Activated CD8-positive, alpha-beta T cell treated with anti-CD3 and anti-CD28 coated beads for 36 hours (primary cell): Measurements from ENCODE around the gene KIF1C. TPM values are rescaled to one million over a fixed set of nuclear protein-coding genes. Genes with fewer than 3 reads are reported as not detected.

ENCODE experiments used
- ATAC-seq: fragments of 200-7000 bp; cut with Tn5 transposase; one replicate; pipeline ENCODE4 v1.10.0; 2021; ENCODE audit warnings: mild to moderate bottlenecking, moderate library complexity
- CTCF ChIA-PET: fragments of 350-600 bp; sonication (Branson Sonifier 250); formaldehyde crosslinking; loops from one replicate; lab custom pipeline; 2021; ENCODE audit warnings: antibody characterized with exemption; lab: Charles Lee
- POLR2A ChIA-PET: fragments of 350-600 bp; sonication (Branson Sonifier 250); formaldehyde crosslinking; loops from one replicate; lab custom pipeline; 2021; ENCODE audit warnings: antibody characterized with exemption; lab: Charles Lee
- DNase-seq: peaks from one replicate; pipeline ENCODE4 v3.0.0-alpha.2; 2020
- H3K27ac Mint-ChIP-seq: one replicate; pipeline ENCODE4 v1.8.0; 2021; ENCODE audit warnings: mild to moderate bottlenecking, mixed read lengths
- H3K27me3 Mint-ChIP-seq: one replicate; pipeline ENCODE4 v1.8.0; 2021; ENCODE audit warnings: mixed read lengths
- H3K36me3 Mint-ChIP-seq: one replicate; pipeline ENCODE4 v1.8.0; 2021; ENCODE audit warnings: low read depth, mixed read lengths
- H3K4me1 Mint-ChIP-seq: one replicate; pipeline ENCODE4 v1.8.0; 2021; ENCODE audit warnings: low read depth, mixed read lengths
- H3K4me3 Mint-ChIP-seq: one replicate; pipeline ENCODE4 v1.8.0; 2021; ENCODE audit warnings: mild to moderate bottlenecking, moderate library complexity, mixed read lengths
- H3K9me3 Mint-ChIP-seq: one replicate; pipeline ENCODE4 v1.8.0; 2021; ENCODE audit warnings: mixed read lengths
- CTCF ChIP-seq: fragments of 200-600 bp; IDR thresholded peaks from one replicate; pipeline ENCODE4 v1.8.0; 2022; ENCODE audit warnings: antibody characterized with exemption, mild to moderate bottlenecking
- intact Hi-C: fragments of 100-400 bp; cut with micrococcal nuclease; formaldehyde crosslinking; loops from one replicate; pipeline ENCODE4 v1.10.0; 2022
- total RNA-seq, 2 experiments: library from RNA; stranded (reverse); gene quantifications; one replicate each; pipeline ENCODE4 v1.2.3, GENCODE V29; 2021

The KIF1C gene
- total RNA-seq, 2 experiments from 2014 or later = 35.7 to 37.4 TPM

- intact Hi-C loops = no loop called here
- no peak overlapping the region for H3K4me3 Mint-ChIP-seq
- peaks cover 35% of the 10 kb centered on the region for H3K36me3 Mint-ChIP-seq
- no peaks in the 10 kb centered on the region for H3K9me3 Mint-ChIP-seq
- no peaks in the 10 kb centered on the region for H3K27me3 Mint-ChIP-seq
- DNase-seq (no peak), ATAC-seq (no peak)
- POLR2A ChIA-PET = interaction anchor here (0.7 to 0.9 kb wide), 2 partner anchors 14 to 15 kb away, joined by 3 to 4 read pairs; no protein-coding TSS in a partner anchor
- TF ChIP-seq CTCF = no peak
- H3K4me1 Mint-ChIP-seq = peaks cover 9% of the 10 kb centered on the region
- no peak overlapping the region for H3K27ac Mint-ChIP-seq
- CTCF ChIA-PET = no interaction called here
Observed at GRCh38 chr17:5002121-5002788, 4.5 kb downstream of the KIF1C start.

GRCh38 chr17:5003214-5003867 is 5.6 kb downstream of the KIF1C start:
- H3K36me3 Mint-ChIP-seq = peaks cover 42% of the 10 kb centered on the region
- ATAC-seq = no peak
- CTCF ChIA-PET = no interaction called here

GRCh38 chr17:5011928-5012327 is 14.2 kb downstream of the KIF1C start:
- ATAC-seq (peak; percentile 90), DNase-seq (peak; percentile 57)
- H3K27me3 Mint-ChIP-seq = no peaks in the 10 kb centered on the region
- intact Hi-C loops = no loop called here
- ChIA-PET POLR2A (interaction anchor here (1.5 kb wide), 1 partner anchor 36 kb away, joined by 3 read pairs; no protein-coding TSS in a partner anchor), CTCF (interaction anchor here (1.3 kb wide), 1 partner anchor 14 kb away, joined by 3 read pairs; the partner anchor contains the start of gene KIF1C)
- H3K4me1 Mint-ChIP-seq = peaks cover 11% of the 10 kb centered on the region
- peak overlapping the region; percentile 49 for H3K27ac Mint-ChIP-seq
- H3K4me3 Mint-ChIP-seq = no peak overlapping the region
- no peak for TF ChIP-seq CTCF
- H3K9me3 Mint-ChIP-seq = no peaks in the 10 kb centered on the region
- H3K36me3 Mint-ChIP-seq = peaks cover 25% of the 10 kb centered on the region

More at GRCh38 chr17:5003214-5003867, 5.6 kb downstream of the KIF1C start:
- no peak for DNase-seq
- peaks cover 9% of the 10 kb centered on the region for H3K4me1 Mint-ChIP-seq
- no peak overlapping the region for H3K4me3 Mint-ChIP-seq
- no peaks in the 10 kb centered on the region for H3K27me3 Mint-ChIP-seq
- intact Hi-C loops = no loop called here
- POLR2A ChIA-PET = no interaction called here
- no peak overlapping the region for H3K27ac Mint-ChIP-seq
- H3K9me3 Mint-ChIP-seq = no peaks in the 10 kb centered on the region
- no peak for TF ChIP-seq CTCF

- DNase-seq = no peak
- Mint-ChIP-seq H3K9me3 (no peaks in the 10 kb centered on the region), H3K27me3 (no peaks in the 10 kb centered on the region), H3K4me1 (peaks cover 19% of the 10 kb centered on the region), H3K36me3 (peaks cover 20% of the 10 kb centered on the region), H3K27ac (no peak overlapping the region), H3K4me3 (no peak overlapping the region)
- CTCF ChIA-PET = no interaction called here
- intact Hi-C loops = no loop called here
- POLR2A ChIA-PET = no interaction called here
- no peak for TF ChIP-seq CTCF
- ATAC-seq = no peak
Observed at GRCh38 chr17:5014357-5014756, 16.6 kb downstream of the KIF1C start.
